K562 (cell line): Measurements from ENCODE around the gene SLC22A23. TPM values are rescaled to one million over a fixed set of nuclear protein-coding genes. Genes with fewer than 3 reads are reported as not detected.

Experiments used
- ATAC-seq: fragments of 200-7000 bp; cut with Tn5 transposase; 3 replicates; pipeline ENCODE4 v1.9.1; 2020; ENCODE audit warnings: moderate library complexity
- BruUV-seq: library from RNA; stranded (reverse); fragments of 400-500 nt; replicated peaks from 2 replicates; lab custom pipeline; 2021; lab: Mats Ljungman, UMichigan
- CTCF ChIA-PET: fragments of 300-600 bp; formaldehyde crosslinking; extraction: SDS; loops from one replicate; lab custom pipeline; 2021; ENCODE audit warnings: low intra/inter-chr PET ratio; lab: Yijun Ruan, JAX
- POLR2A ChIA-PET: fragments of 300-600, 350-650 bp; sonication (Branson Sonifier 250); formaldehyde crosslinking; extraction: SDS; loops from one replicate; lab custom pipeline; 2021; ENCODE audit warnings: antibody characterized with exemption, inconsistent platforms; lab: Yijun Ruan, JAX
- DNase-seq, 4 experiments: peaks; one replicate each; pipeline versions ENCODE4 v3.0.0 to v3.0.0-alpha.2; 2011 to 2018; ENCODE audit warnings: low spot score in 3 of 4, mixed read lengths in 3 of 4; ENCODE audit errors: extremely low read depth in 1 of 4
- FAIRE-seq: peaks from 2 replicates; lab custom pipeline; 2011; peaks lifted over from hg19 to GRCh38; lab: Jason Lieb, UNC
- H2AFZ ChIP-seq: 2 replicates; pipeline ENCODE4 v1.6.0; 2011; ENCODE audit warnings: low read depth, low read length, control low read depth, inconsistent platforms
- H3K27ac ChIP-seq: fragments of 200-600 bp; 3 replicates; pipeline ENCODE4 v1.8.0; 2011; ENCODE audit warnings: low read depth, mild to moderate bottlenecking, control low read depth, inconsistent platforms, low read length, moderate library complexity, mixed read lengths; ENCODE audit errors: extremely low read depth
- H3K27me3 ChIP-seq, 2 experiments: fragments of 300-600 bp in 1 of 2; 2 replicates in 1 of 2; 3 replicates in 1 of 2; pipeline versions ENCODE4 v1.6.0 to v1.8.0; 2011; ENCODE audit warnings: inconsistent platforms in 2 of 2, low read length in 2 of 2, mild to moderate bottlenecking in 1 of 2, mixed read lengths in 1 of 2, moderate library complexity in 1 of 2; ENCODE audit not compliant: control insufficient read depth in 2 of 2, insufficient read depth in 2 of 2
- H3K36me3 ChIP-seq: fragments of 300-600 bp; 3 replicates; pipeline ENCODE4 v1.8.0; 2011; ENCODE audit warnings: mild to moderate bottlenecking, low read length, inconsistent platforms; ENCODE audit not compliant: control insufficient read depth, insufficient read depth
- H3K4me1 ChIP-seq, 2 experiments: fragments of 200-600 bp in 1 of 2; replicated peaks in 1 of 2; 2 replicates in 1 of 2; 3 replicates in 1 of 2; pipeline versions ENCODE4 v1.5.1 to v1.8.0; 2011; ENCODE audit warnings: inconsistent platforms in 2 of 2, low read length in 2 of 2, mild to moderate bottlenecking in 1 of 2, mixed read lengths in 1 of 2, moderate library complexity in 1 of 2; ENCODE audit not compliant: control insufficient read depth in 2 of 2, insufficient read depth in 2 of 2
- H3K4me2 ChIP-seq: 2 replicates; pipeline ENCODE4 v1.6.1; 2011; ENCODE audit warnings: low read length, control low read depth, inconsistent platforms, mixed read lengths; ENCODE audit not compliant: insufficient read depth
- H3K4me3 ChIP-seq: fragments of 200-600 bp; sonication (generic), shearing (Covaris generic); 2 replicates; pipeline ENCODE4 v1.5.1; 2016; ENCODE audit warnings: control low read depth, inconsistent platforms
- H3K79me2 ChIP-seq: fragments of 200-600 bp; 3 replicates; pipeline ENCODE4 v1.8.0; 2011; ENCODE audit warnings: low read length, inconsistent platforms; ENCODE audit not compliant: control insufficient read depth, insufficient read depth
- H3K9ac ChIP-seq, 2 experiments: 2 replicates each; pipeline versions ENCODE4 v1.6.0 to v1.6.1; 2011; ENCODE audit warnings: low read depth in 2 of 2, low read length in 2 of 2, control low read depth in 1 of 2, inconsistent platforms in 1 of 2, mild to moderate bottlenecking in 1 of 2, mixed read lengths in 1 of 2; ENCODE audit not compliant: insufficient read depth in 1 of 2
- H3K9me1 ChIP-seq: one replicate; pipeline ENCODE4 v1.6.0; 2011; ENCODE audit warnings: inconsistent platforms, mild to moderate bottlenecking, low read length, moderate library complexity; ENCODE audit not compliant: control insufficient read depth, insufficient read depth
- H3K9me3 ChIP-seq: replicated peaks from 2 replicates; pipeline ENCODE4 v1.5.1; 2011; ENCODE audit warnings: low read depth, low read length, inconsistent platforms; ENCODE audit not compliant: control insufficient read depth, insufficient read depth
- H4K20me1 ChIP-seq: replicated peaks from 2 replicates; pipeline ENCODE4 v1.6.1; 2011; ENCODE audit warnings: low read length, inconsistent platforms, mixed read lengths; ENCODE audit not compliant: control insufficient read depth, insufficient read depth
- EHMT2 ChIP-seq: fragments of 450-650 bp; IDR thresholded peaks from 2 replicates; pipeline ENCODE4 v1.6.1; 2018; ENCODE audit warnings: antibody characterized with exemption
- KAT2B ChIP-seq: IDR thresholded peaks from one replicate; pipeline ENCODE4 v1.6.1; 2012; ENCODE audit warnings: low read depth, mild to moderate bottlenecking, control low read depth, inconsistent platforms, low read length, moderate library complexity
- WGBS: fragments of 100-300 bp; shearing (Covaris generic); methylation state at CpG from one replicate; pipeline ENCODE4 v1.1.6; 2016; ENCODE audit warnings: low coverage, mixed read lengths; ENCODE audit not compliant: insufficient coverage; ENCODE audit errors: missing lambda C conversion rate; 5-methylcytosine and 5-hydroxymethylcytosine counted together
- in situ Hi-C: fragments of 300-500 bp; cut with MboI; formaldehyde crosslinking; loops from 4 replicates; pipeline ENCODE4 v1.15.0; 2018; ENCODE audit warnings: inconsistent platforms, mixed read lengths
- intact Hi-C: fragments of 100-400 bp; cut with micrococcal nuclease; formaldehyde crosslinking; loops from 2 replicates; pipeline ENCODE4 v1.14.2; 2022
- polyA plus RNA-seq, 8 experiments: library from polyadenylated mRNA; depleted of rRNA in 4 of 8; stranded (reverse) in 5 of 8; unstranded in 3 of 8; fragments of >200 nt; fragmentation: Nextera tagmentation in 2 of 8; fragmentation: Illumina TruSeq in 1 of 8; extraction: Ambion mirVana in 2 of 8; extraction: Trizol in 1 of 8; gene quantifications; 2 replicates each; pipeline versions ENCODE4 v1.2.1 to v1.2.3, GENCODE V29; 2011 to 2014; ENCODE audit warnings: inconsistent platforms in 1 of 8, missing spikeins in 1 of 8
- total RNA-seq, 7 experiments: library from RNA; depleted of rRNA in 6 of 7; stranded (reverse); fragments of >200 nt in 6 of 7; fragmentation: Illumina TruSeq in 2 of 7; extraction: Trizol in 2 of 7; gene quantifications; 2 replicates each; pipeline versions ENCODE4 v1.2.1 to v1.2.3, GENCODE V29; 2011 to 2021; ENCODE audit warnings: low replicate concordance in 1 of 7
- TF ChIP-seq, protein P1 (sequence below), 2 experiments: fragments of 450-650 bp; IDR thresholded peaks; 2 replicates each; pipeline ENCODE4 v1.6.1; 2018; ENCODE audit warnings: mild to moderate bottlenecking in 2 of 2, low read depth in 1 of 2; ENCODE audit not compliant: partially characterized antibody in 2 of 2

Gene SLC22A23
- total and polyA plus RNA-seq, 9 of the 15 experiments (the other 6 are each of a cell fraction or from before 2014, with no cell fraction given), result 0.30 to 8.7 (median 2.5) TPM

DNA sequence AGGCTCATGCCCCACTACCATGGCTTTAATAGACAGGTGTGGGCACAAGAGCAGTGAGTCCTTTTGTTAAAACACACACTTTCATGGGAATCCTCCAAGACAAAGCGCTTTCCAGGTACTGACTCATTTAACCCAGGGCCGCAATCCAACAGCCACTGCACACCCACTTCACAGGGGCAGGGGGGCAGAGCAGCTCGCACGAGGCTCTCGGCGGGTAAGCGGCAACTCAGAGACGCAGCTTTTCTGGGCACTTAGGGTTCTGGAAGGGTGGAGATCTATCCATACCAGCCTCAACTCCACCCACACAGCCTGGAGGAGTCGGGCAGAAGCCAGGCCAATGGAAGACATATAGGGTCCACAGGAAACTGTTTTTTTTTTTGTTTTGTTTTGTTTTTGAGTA lies 169.5 kb downstream of the SLC22A23 start:
- Histone ChIP-seq H2AFZ (no peak overlapping the region), H3K4me1 (peaks cover 28 to 53% of the 10 kb centered on the region in 2 experiments), H3K9me3 (no peaks in the 10 kb centered on the region), H4K20me1 (peaks cover 26% of the 10 kb centered on the region; the same call in 1 of the 2 replicates), H3K9me1 (peaks cover 7% of the 10 kb centered on the region), H3K9ac (no peak overlapping the region), H3K36me3 (no peaks in the 10 kb centered on the region), H3K4me3 (no peak overlapping the region), H3K4me2 (no peak overlapping the region), H3K27me3 (no peaks in the 10 kb centered on the region), H3K79me2 (no peaks in the 10 kb centered on the region), H3K27ac (no peak overlapping the region)
- no peak for FAIRE-seq
- TF ChIP-seq, protein P1, sequence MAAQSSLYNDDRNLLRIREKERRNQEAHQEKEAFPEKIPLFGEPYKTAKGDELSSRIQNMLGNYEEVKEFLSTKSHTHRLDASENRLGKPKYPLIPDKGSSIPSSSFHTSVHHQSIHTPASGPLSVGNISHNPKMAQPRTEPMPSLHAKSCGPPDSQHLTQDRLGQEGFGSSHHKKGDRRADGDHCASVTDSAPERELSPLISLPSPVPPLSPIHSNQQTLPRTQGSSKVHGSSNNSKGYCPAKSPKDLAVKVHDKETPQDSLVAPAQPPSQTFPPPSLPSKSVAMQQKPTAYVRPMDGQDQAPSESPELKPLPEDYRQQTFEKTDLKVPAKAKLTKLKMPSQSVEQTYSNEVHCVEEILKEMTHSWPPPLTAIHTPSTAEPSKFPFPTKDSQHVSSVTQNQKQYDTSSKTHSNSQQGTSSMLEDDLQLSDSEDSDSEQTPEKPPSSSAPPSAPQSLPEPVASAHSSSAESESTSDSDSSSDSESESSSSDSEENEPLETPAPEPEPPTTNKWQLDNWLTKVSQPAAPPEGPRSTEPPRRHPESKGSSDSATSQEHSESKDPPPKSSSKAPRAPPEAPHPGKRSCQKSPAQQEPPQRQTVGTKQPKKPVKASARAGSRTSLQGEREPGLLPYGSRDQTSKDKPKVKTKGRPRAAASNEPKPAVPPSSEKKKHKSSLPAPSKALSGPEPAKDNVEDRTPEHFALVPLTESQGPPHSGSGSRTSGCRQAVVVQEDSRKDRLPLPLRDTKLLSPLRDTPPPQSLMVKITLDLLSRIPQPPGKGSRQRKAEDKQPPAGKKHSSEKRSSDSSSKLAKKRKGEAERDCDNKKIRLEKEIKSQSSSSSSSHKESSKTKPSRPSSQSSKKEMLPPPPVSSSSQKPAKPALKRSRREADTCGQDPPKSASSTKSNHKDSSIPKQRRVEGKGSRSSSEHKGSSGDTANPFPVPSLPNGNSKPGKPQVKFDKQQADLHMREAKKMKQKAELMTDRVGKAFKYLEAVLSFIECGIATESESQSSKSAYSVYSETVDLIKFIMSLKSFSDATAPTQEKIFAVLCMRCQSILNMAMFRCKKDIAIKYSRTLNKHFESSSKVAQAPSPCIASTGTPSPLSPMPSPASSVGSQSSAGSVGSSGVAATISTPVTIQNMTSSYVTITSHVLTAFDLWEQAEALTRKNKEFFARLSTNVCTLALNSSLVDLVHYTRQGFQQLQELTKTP (IDR thresholded peaks at IDR 0.05; ENCODE audit: low read depth in 1 of 2, partially characterized antibody in 2 of 2), result no peak
- TF ChIP-seq KAT2B (no peak), EHMT2 (no peak)
- WGBS, result 81% methylated on average over 9 of the region's 9 CpGs
- ATAC-seq, result no peak
- no peak for DNase-seq
- in situ Hi-C loops (loop anchor here (10.0 kb wide), 1 partner anchor 307 kb away; no protein-coding TSS in a partner anchor), intact Hi-C loops (loop anchor here (5.0 to 10.0 kb wide), 3 partner anchors 45 to 687 kb away; no protein-coding TSS in a partner anchor)
- no TSS peak for BruUV-seq
- CTCF ChIA-PET, result interaction anchor here (0.6 kb wide), 1 partner anchor 839 kb away, joined by 3 read pairs; no protein-coding TSS in a partner anchor
- POLR2A ChIA-PET, result interaction anchor here (0.6 to 1.1 kb wide), 2 partner anchors 44 to 435 kb away, joined by 3 read pairs; no protein-coding TSS in a partner anchor
